ENCODE data around the gene ATG16L1. TPM values are rescaled to one million over a fixed set of nuclear protein-coding genes. Genes with fewer than 3 reads are reported as not detected.

ATG16L1 gene
- total RNA-seq, 1 experiment from 2014 or later: 52.3 TPM

GRCh38 chr2:233297076-233297475 is 45.6 kb downstream of the ATG16L1 start:
- ChIA-PET POLR2A (interaction anchor here (0.7 kb wide), 1 partner anchor 208 kb away, joined by 16 read pairs; no protein-coding TSS in a partner anchor), CTCF (no interaction called here)
- H3K4me3 ChIP-seq (ENCODE audit: low read depth in 2 of 2, low read length in 2 of 2): no peak overlapping the region
- no peaks in the 10 kb centered on the region; the same call in 1 of the 2 replicates for H3K4me1 ChIP-seq (ENCODE audit: control insufficient read depth, insufficient read depth, low read length)
- TF ChIP-seq REST (IDR thresholded peaks at IDR 0.05; ENCODE audit: insufficient read depth in 1 of 2, low read depth in 2 of 2, low read length in 1 of 2) (no peak), POLR2AphosphoS5 (IDR thresholded peaks at IDR 0.05; ENCODE audit: low read depth, low read length) (no peak), CTCF (IDR thresholded peaks at IDR 0.05) (no peak), TCF7L2 (IDR thresholded peaks at IDR 0.05; ENCODE audit: low read depth, low read length) (no peak), SIN3A (IDR thresholded peaks at IDR 0.05; ENCODE audit: borderline replicate concordance, insufficient read depth, low read depth, low read length) (no peak)
- in situ Hi-C loops (cut with HindIII; ENCODE audit: low pct_unique_long_range_greater_than_20kb, low sequenced_read_pairs) (no loop called here), intact Hi-C loops (cut with micrococcal nuclease; ENCODE audit: unreplicated experiment) (no loop called here)
- no peaks in the 10 kb centered on the region for H3K9me3 ChIP-seq (ENCODE audit: control insufficient read depth, insufficient read depth, low read depth, low read length)
- peaks cover 9% of the 10 kb centered on the region for H3K36me3 ChIP-seq (ENCODE audit: control insufficient read depth, insufficient read depth, low read length)
- BruUV-seq (replicated peaks): no TSS peak
- no peak for ATAC-seq
- H3K27me3 ChIP-seq (ENCODE audit: control insufficient read depth, insufficient read depth, low read length): no peaks in the 10 kb centered on the region
- no peak overlapping the region for H3K27ac ChIP-seq (ENCODE audit: low read length)
- DNase-seq (ENCODE audit: low read depth, low spot score): no peak

DNA sequence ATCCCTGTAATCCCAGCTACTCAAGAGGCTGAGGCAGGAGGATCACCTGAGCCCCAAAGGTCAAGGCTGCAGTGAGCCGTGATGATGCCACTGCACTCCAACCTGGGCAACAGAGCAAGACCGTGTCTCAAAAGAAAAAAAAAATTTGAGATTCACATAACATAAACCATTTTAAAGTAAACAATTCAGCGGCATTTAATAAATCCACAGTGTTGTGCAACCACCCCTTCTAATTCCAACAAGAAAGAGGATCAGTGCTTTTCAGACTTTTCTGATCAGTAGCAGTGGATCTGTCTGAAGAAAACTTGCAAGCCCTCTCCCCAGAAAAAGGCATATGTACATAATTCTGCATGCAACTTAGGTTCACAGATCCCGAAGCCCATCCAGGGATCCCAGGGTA is 48.9 kb downstream of the ATG16L1 start:
- POLR2A ChIA-PET: interaction anchor here (0.6 kb wide), 1 partner anchor 130 kb away, joined by 3 read pairs; no protein-coding TSS in a partner anchor
- CTCF ChIA-PET: no interaction called here

More for the DNA sequence above, 48.9 kb downstream of the ATG16L1 start:
- peaks cover 2% of the 10 kb centered on the region for H3K36me3 ChIP-seq (ENCODE audit: control insufficient read depth, insufficient read depth, low read length)
- in situ Hi-C loops (cut with HindIII; ENCODE audit: low pct_unique_long_range_greater_than_20kb, low sequenced_read_pairs): no loop called here
- ATAC-seq (no peak), DNase-seq (ENCODE audit: low read depth, low spot score) (no peak)
- H3K4me1 ChIP-seq (ENCODE audit: control insufficient read depth, insufficient read depth, low read length): no peaks in the 10 kb centered on the region; the same call in 1 of the 2 replicates
- H3K27me3 ChIP-seq (ENCODE audit: control insufficient read depth, insufficient read depth, low read length): no peaks in the 10 kb centered on the region
- TF ChIP-seq REST (IDR thresholded peaks at IDR 0.05; ENCODE audit: insufficient read depth in 1 of 2, low read depth in 2 of 2, low read length in 1 of 2): no peak
- no peak for TF ChIP-seq TCF7L2 (IDR thresholded peaks at IDR 0.05; ENCODE audit: low read depth, low read length)
- TF ChIP-seq SIN3A (IDR thresholded peaks at IDR 0.05; ENCODE audit: borderline replicate concordance, insufficient read depth, low read depth, low read length): no peak
- TF ChIP-seq POLR2AphosphoS5 (IDR thresholded peaks at IDR 0.05; ENCODE audit: low read depth, low read length): no peak
- no peak for TF ChIP-seq CTCF (IDR thresholded peaks at IDR 0.05)
- intact Hi-C loops (cut with micrococcal nuclease; ENCODE audit: unreplicated experiment): no loop called here
- no TSS peak for BruUV-seq (replicated peaks)
- H3K4me3 ChIP-seq (ENCODE audit: low read depth in 2 of 2, low read length in 2 of 2): no peak overlapping the region
- H3K9me3 ChIP-seq (ENCODE audit: control insufficient read depth, insufficient read depth, low read depth, low read length): no peaks in the 10 kb centered on the region
- H3K27ac ChIP-seq (ENCODE audit: low read length): no peak overlapping the region
